Activated naive CD4-positive, alpha-beta T cell treated with anti-CD3 and anti-CD28 coated beads for 36 hours (primary cell): ENCODE measurements around the gene SRP14. TPM values are rescaled to one million over a fixed set of nuclear protein-coding genes. Genes with fewer than 3 reads are reported as not detected.
"Not testable (repeated sequence)": the region's sequence is repeated elsewhere in the genome, so short reads cannot be mapped to it uniquely, and the experiment has no call there.

Experiments used
- CTCF ChIA-PET: fragments of 350-600 bp; sonication (Branson Sonifier 250); formaldehyde crosslinking; loops from one replicate; lab custom pipeline; 2021; ENCODE audit warnings: antibody characterized with exemption; lab: Charles Lee
- DNase-seq: peaks from one replicate; pipeline ENCODE4 v3.0.0-alpha.2; 2020
- H3K27ac Mint-ChIP-seq: one replicate; pipeline ENCODE4 v1.8.0; 2021; ENCODE audit warnings: mild to moderate bottlenecking, mixed read lengths
- H3K27me3 Mint-ChIP-seq: one replicate; pipeline ENCODE4 v1.8.0; 2021; ENCODE audit warnings: low read depth, mixed read lengths
- H3K36me3 Mint-ChIP-seq: one replicate; pipeline ENCODE4 v1.8.0; 2021; ENCODE audit warnings: low read depth, mixed read lengths
- H3K4me1 Mint-ChIP-seq: one replicate; pipeline ENCODE4 v1.8.0; 2021; ENCODE audit warnings: low read depth, mixed read lengths
- H3K4me3 Mint-ChIP-seq: one replicate; pipeline ENCODE4 v1.8.0; 2021; ENCODE audit warnings: mild to moderate bottlenecking, moderate library complexity, mixed read lengths
- H3K9me3 Mint-ChIP-seq: one replicate; pipeline ENCODE4 v1.8.0; 2021; ENCODE audit warnings: mixed read lengths
- intact Hi-C: fragments of 100-400 bp; cut with micrococcal nuclease; formaldehyde crosslinking; loops from one replicate; pipeline ENCODE4 v1.15.1; 2023
- total RNA-seq, 2 experiments: library from RNA; stranded (reverse); gene quantifications; one replicate each; pipeline ENCODE4 v1.2.3, GENCODE V29; 2021

Gene SRP14
- total RNA-seq, 2 experiments from 2014 or later, result 185 to 198 TPM

DNA sequence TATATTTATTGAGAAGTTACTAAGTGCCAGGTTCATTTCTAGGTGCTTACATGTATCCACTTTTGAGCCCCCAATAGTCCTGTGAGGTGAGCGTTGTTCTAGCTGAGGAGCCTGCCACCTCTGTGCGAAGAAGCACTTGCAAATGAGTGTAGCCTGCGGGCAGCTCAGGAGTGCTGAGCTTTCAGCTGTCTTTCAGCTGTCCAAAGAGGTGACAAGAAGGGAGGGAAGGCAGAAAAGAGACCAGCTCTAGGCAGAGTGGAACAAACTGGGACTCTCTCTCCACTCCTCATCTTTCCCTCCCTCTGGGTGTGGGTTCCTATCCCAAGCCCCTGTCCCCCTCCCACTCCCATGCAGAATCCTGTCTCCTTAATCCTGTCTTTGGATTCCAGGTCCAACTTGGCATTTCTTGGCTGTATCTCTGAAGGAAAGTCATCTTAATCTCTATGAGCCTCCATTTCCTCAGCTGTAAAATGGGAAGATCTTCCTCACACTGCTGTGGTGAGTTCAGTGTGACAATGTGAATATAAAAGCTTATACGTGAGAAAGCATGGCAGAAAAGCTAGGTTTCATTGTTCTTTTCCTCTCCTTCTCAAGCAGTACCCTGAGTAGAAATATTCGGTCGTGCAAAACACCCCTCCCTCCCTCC lies 6.7 kb upstream of the SRP14 start:
- H3K9me3 Mint-ChIP-seq, result no peaks in the 10 kb centered on the region
- H3K4me1 Mint-ChIP-seq, result peaks cover 66% of the 10 kb centered on the region

DNA sequence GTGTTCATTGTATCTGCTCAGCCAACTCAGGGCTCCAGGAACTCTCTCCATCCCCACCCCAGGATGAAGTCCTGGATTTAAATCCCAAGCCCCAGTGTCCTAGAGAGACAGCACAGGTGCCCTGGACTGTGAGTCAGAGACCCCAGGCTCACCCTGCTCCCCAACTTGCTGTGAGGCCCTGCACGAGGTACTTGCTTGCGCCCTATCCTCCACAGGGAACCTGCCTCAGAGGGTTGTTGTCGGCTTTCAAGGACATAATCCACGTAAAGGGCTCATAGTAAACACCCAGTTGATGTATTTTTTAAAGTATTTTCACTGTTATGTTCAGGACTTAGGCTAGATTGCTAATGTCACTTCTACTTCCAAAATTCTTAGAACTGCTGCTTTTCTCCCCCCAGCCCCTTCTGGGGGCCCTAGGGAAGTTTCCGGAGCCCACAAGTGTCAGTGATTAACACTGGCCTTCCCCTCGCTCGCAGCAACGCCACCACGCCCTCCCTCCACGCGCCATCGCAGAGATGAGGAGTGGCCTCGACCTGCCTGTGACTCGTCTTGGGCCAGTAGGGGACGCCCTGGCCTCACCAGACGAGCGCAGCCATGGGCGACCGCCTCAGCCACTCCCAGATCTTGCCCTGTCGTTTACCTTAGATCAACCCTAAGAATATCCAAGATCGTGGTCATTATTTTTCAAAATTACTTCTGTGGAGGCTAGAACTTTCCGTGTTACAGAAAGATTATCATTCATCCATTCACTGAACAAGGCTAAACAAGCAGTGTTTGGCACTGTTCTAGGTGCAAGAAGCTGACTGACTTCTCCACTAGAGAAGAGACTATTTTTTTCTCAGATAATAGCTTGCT lies 6.0 kb upstream of the SRP14 start:
- H3K9me3 Mint-ChIP-seq, result no peaks in the 10 kb centered on the region
- no peaks in the 10 kb centered on the region for H3K27me3 Mint-ChIP-seq
- H3K36me3 Mint-ChIP-seq, result peaks cover 9% of the 10 kb centered on the region
- peak; percentile 96 for DNase-seq
- peaks cover 70% of the 10 kb centered on the region for H3K4me1 Mint-ChIP-seq
- intact Hi-C loops, result loop anchor here (1.0 to 10.0 kb wide), 5 partner anchors 172 to 1490 kb away; partner anchors contain the start of genes INAFM2 and IVD
- H3K27ac Mint-ChIP-seq, result peak overlapping the region; percentile 50
- CTCF ChIA-PET, result interaction anchor here (0.6 to 6.5 kb wide), 46 partner anchors 8 to 887 kb away, joined by 3 to 181 read pairs (median 4); partner anchors contain the start of genes BMF, BUB1B and PLCB2
- peak overlapping the region; percentile 45 for H3K4me3 Mint-ChIP-seq

More for the DNA sequence above, 6.7 kb upstream of the SRP14 start:
- H3K27me3 Mint-ChIP-seq, result no peaks in the 10 kb centered on the region
- DNase-seq, result no peak
- peaks cover 4% of the 10 kb centered on the region for H3K36me3 Mint-ChIP-seq
- CTCF ChIA-PET, result interaction anchor here (0.6 to 6.5 kb wide), 46 partner anchors 8 to 886 kb away, joined by 3 to 181 read pairs (median 4); partner anchors contain the start of genes BMF, BUB1B and PLCB2
- H3K4me3 Mint-ChIP-seq, result no peak overlapping the region
- intact Hi-C loops, result loop anchor here (1.0 to 10.0 kb wide), 6 partner anchors 172 to 1491 kb away; partner anchors contain the start of genes FSIP1, INAFM2 and IVD
- H3K27ac Mint-ChIP-seq, result no peak overlapping the region

DNA sequence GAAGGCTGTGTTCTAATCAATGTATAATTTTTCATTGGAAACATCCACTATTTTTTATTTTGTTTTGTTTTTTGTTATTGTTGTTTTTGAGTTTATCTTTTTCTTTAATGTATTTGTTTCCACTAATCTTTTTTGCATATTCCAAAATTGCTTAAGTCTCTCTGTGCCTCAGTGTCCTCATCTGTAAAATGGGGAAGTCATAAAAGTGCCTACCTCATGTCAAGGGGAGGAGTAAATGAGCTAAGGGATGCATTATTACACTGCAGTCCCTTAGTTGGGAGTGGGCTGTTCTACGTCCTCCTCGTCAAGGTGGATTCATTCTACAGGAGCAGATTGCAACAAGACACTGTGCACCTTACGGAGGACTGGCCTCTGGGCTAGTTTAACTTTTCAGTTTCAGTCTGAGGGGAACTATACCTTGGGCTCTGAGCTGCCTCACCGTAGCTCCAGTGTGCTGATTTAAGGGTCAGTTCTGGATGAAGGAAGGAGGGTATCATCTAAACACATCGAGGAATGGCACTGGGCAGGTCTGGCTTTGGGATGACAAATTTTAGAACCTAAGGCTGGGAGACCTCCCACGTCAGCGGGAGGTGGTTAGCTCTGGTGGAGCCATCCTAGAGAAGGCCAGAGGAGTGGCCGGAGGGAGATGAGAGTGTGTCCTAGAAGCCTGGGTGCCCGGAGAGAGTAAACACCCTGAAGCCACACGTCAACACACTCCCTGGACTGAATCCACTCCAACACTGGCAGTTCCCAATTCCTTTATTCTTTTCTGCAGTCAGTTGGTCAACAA lies 5.1 kb upstream of the SRP14 start:
- DNase-seq, result no peak
- Mint-ChIP-seq H3K27me3 (no peaks in the 10 kb centered on the region), H3K27ac (peak overlapping the region; percentile 50), H3K4me1 (peaks cover 63% of the 10 kb centered on the region), H3K4me3 (no peak overlapping the region), H3K9me3 (no peaks in the 10 kb centered on the region), H3K36me3 (peaks cover 12% of the 10 kb centered on the region)
- CTCF ChIA-PET, result interaction anchor here (0.7 to 6.5 kb wide), 8 partner anchors 11 to 234 kb away, joined by 3 to 105 read pairs (median 4); partner anchors contain the start of genes BMF and BUB1B
- intact Hi-C loops, result loop anchor here (10.0 kb wide), 2 partner anchors 361 to 1489 kb away; partner anchors contain the start of gene IVD

DNA sequence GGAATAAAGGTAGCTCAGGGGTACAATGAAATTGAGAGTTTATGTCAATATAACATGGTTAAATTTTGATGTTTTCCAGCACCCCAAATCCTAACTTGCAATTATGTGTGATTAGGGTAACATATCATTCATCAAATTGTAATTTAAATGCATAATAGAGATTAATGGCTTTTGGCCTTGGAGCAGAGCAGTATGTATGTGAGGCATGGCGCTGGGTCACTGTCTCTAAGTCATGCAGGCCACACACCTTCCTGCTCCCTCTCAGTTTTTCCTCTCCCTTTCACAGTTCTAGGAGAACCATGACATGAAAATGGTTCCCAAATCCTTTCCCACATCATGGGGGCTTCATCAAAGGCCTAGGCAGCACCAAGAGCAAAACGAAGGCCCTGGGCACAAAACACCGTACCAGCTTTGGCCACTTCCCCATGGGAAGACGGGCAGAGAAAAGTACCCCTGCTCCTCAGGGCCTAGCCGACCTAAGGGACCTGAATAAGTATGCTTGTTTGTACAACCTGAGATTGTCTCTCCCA lies 3.9 kb upstream of the SRP14 start:
- CTCF ChIA-PET, result interaction anchor here (0.9 to 6.5 kb wide), 3 partner anchors 62 to 231 kb away, joined by 4 to 105 read pairs (median 4); partner anchors contain the start of gene PAK6
- no peak overlapping the region for H3K27ac Mint-ChIP-seq
- H3K9me3 Mint-ChIP-seq, result no peaks in the 10 kb centered on the region
- intact Hi-C loops, result loop anchor here (10.0 kb wide), 2 partner anchors 362 to 1488 kb away; partner anchors contain the start of gene IVD
- peaks cover 19% of the 10 kb centered on the region for H3K36me3 Mint-ChIP-seq
- H3K4me3 Mint-ChIP-seq, result no peak overlapping the region
- peaks cover 56% of the 10 kb centered on the region for H3K4me1 Mint-ChIP-seq
- no peaks in the 10 kb centered on the region for H3K27me3 Mint-ChIP-seq
- DNase-seq, result no peak

DNA sequence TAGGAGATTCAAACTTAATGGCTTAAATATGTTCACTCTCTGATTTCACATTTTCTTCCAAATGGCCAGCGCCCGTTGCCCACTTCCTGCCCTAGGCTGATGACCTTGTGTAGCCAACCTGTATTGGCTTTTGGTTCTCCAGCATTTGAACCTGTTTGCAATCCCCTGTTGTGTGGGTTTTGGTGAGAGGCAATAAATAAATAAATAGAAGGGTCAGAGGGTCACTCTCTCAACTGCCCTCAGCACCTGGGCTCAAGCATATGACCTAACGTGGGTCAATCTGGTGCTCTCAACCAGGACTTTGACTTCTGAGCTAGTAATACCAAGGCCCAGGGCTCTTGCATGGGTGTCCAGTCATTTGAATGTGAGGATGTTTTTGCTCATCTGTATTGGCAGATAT lies 1.8 kb upstream of the SRP14 start:
- peak overlapping the region; percentile 91 for H3K4me3 Mint-ChIP-seq
- peaks cover 50% of the 10 kb centered on the region for H3K4me1 Mint-ChIP-seq
- intact Hi-C loops, result loop anchor here (10.0 kb wide), 2 partner anchors 364 to 1486 kb away; partner anchors contain the start of gene IVD
- no peak for DNase-seq
- no peaks in the 10 kb centered on the region for H3K27me3 Mint-ChIP-seq
- no peaks in the 10 kb centered on the region for H3K9me3 Mint-ChIP-seq
- peaks cover 30% of the 10 kb centered on the region for H3K36me3 Mint-ChIP-seq
- CTCF ChIA-PET, result interaction anchor here (1.3 to 6.3 kb wide), 5 partner anchors 65 to 304 kb away, joined by 3 to 55 read pairs (median 19); no protein-coding TSS in a partner anchor
- H3K27ac Mint-ChIP-seq, result no peak overlapping the region

DNA sequence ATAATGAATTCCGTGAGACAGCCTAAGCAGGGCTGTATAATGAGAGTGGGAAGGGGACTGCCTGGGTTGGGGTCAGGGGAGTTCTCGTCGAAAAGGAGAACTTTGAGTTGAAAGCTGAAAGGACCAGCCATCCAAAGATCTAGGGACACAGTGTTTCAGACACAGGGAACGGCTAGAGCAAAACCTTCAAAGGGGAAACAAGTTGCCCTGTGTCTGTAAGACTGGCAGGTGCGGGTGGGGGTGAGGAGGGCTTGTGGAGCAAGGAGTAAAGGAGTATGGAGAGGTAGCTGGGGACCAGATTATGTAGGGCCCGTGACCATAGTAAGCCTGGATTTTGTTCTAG lies 1.3 kb upstream of the SRP14 start:
- peak overlapping the region; percentile 92 for H3K27ac Mint-ChIP-seq
- no peaks in the 10 kb centered on the region for H3K9me3 Mint-ChIP-seq
- CTCF ChIA-PET, result interaction anchor here (0.6 to 6.3 kb wide), 8 partner anchors 17 to 269 kb away, joined by 3 to 55 read pairs (median 6); no protein-coding TSS in a partner anchor
- peaks cover 33% of the 10 kb centered on the region for H3K36me3 Mint-ChIP-seq
- H3K4me1 Mint-ChIP-seq, result peaks cover 45% of the 10 kb centered on the region
- intact Hi-C loops, result loop anchor here (10.0 kb wide), 2 partner anchors 365 to 1485 kb away; partner anchors contain the start of gene IVD
- no peaks in the 10 kb centered on the region for H3K27me3 Mint-ChIP-seq
- no peak for DNase-seq
- peak overlapping the region; percentile 91 for H3K4me3 Mint-ChIP-seq

DNA sequence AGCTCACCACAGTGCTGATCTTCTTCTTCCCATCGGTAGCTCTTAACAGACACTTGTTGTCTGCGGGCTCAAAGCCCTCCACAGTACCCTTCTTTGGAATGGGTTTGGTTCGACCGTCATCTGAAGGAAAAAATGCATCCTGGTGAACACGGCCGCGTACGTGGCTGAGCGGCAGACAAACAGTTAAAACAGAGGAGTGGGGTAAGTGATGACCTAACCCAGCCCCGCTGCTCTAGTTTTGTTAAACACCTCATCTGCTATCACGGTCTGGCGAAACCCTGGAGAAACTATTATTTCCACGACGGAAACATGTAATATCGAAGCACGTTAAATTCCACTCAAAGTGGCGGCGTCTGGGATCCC lies 725 bp downstream of the SRP14 start:
- Mint-ChIP-seq H3K27ac (peak overlapping the region; percentile 92), H3K4me1 (peaks cover 37% of the 10 kb centered on the region), H3K9me3 (no peaks in the 10 kb centered on the region), H3K4me3 (peak overlapping the region; percentile 91), H3K36me3 (peaks cover 39% of the 10 kb centered on the region), H3K27me3 (no peaks in the 10 kb centered on the region)
- DNase-seq, result no peak
- intact Hi-C loops, result loop anchor here (2.0 kb wide), 2 partner anchors 103 to 149 kb away; partner anchors contain the start of gene EIF2AK4
- CTCF ChIA-PET, result interaction anchor here (0.7 to 6.3 kb wide), 10 partner anchors 9 to 284 kb away, joined by 3 to 55 read pairs (median 3); no protein-coding TSS in a partner anchor

DNA sequence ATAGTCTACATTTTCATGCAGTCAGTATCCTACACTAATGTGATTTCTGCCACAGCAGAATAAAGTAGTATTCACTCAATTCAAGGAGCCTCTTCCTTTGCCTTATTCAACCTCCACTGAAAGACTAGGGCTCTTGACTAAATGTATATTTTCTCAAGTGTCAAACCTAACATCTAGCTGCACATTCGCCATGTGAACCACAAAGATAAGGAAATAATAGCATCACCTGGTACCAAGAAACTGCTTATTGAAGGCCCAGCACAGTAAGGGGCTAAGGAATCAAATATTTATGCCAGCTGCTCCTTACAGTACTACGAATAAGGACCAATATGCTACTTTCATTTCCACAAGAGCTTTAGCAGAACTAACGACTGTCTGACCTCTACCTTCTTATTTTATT lies 1.3 kb downstream of the SRP14 start:
- Mint-ChIP-seq H3K36me3 (peaks cover 41% of the 10 kb centered on the region), H3K9me3 (no peaks in the 10 kb centered on the region), H3K27ac (peak overlapping the region; percentile 92), H3K4me3 (peak overlapping the region; percentile 91), H3K4me1 (peaks cover 37% of the 10 kb centered on the region), H3K27me3 (no peaks in the 10 kb centered on the region)
- intact Hi-C loops, result loop anchor here (2.0 kb wide), 2 partner anchors 103 to 149 kb away; partner anchors contain the start of gene EIF2AK4
- DNase-seq, result no peak
- CTCF ChIA-PET, result interaction anchor here (0.7 to 6.3 kb wide), 9 partner anchors 8 to 285 kb away, joined by 3 to 55 read pairs (median 3); no protein-coding TSS in a partner anchor

DNA sequence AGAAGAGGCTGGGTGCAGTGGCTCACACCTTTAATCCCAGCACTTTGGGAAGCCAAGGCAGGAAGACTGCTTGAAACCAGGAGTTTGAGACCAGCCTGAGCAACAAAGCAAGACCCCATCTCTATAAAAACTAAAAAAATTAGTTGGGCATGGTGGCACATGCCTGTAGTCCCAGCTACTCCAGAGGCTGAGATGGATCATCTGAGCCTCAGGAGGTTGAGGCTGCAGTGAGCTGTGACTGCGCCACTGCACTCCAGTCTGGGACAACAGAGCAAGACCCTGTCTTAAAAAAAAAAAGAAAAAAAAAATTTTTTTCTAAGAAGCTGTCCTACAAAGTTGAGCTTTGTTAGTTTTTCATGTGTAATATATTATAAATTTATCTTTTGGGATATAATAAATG lies 3.8 kb downstream of the SRP14 start:
- peaks cover 27% of the 10 kb centered on the region for H3K4me1 Mint-ChIP-seq
- CTCF ChIA-PET, result interaction anchor here (0.8 to 3.2 kb wide), 5 partner anchors 10 to 244 kb away, joined by 3 to 19 read pairs (median 6); no protein-coding TSS in a partner anchor
- intact Hi-C loops, result not testable (repeated sequence)

DNA sequence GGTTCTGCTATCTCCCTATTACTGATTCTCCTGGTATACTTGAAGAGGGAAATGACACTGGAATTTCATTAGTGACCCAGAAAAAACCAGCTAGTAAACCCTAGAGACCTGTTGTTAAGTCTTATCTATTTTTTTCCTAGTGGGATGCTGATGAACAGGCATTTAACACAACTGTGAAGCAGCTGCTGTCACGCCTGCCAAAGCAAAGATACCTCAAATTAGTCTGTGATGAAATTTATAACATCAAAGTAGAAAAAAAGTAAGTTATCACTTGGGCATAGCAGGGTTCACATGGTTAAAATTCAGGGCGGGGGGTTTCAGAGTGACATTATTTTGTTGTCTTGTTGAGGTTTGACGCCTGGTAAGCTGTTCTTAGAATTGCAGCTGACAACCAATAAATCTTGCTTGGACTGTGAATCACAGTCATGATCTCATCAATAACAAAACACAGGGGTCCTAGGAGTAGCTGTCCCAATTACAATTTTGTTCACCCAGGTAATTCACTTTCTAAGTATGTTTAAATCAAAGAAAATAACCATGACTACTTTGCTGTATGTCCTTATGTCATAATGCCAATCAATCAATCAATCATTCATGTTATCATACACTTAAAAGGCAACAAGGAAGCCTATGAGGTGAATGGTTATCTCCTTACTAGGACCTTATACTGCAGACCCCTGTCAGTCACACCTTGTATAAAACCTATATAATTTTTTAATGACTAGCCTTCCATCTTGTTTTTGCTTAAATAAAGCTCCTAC lies 4.6 kb downstream of the SRP14 start:
- H3K9me3 Mint-ChIP-seq, result no peaks in the 10 kb centered on the region
- peaks cover 24% of the 10 kb centered on the region for H3K4me1 Mint-ChIP-seq
- no peaks in the 10 kb centered on the region for H3K27me3 Mint-ChIP-seq
- intact Hi-C loops, result no loop called here
- CTCF ChIA-PET, result interaction anchor here (1.3 to 3.2 kb wide), 3 partner anchors 10 to 240 kb away, joined by 3 to 19 read pairs (median 3); no protein-coding TSS in a partner anchor
- DNase-seq, result no peak
- no peak overlapping the region for H3K27ac Mint-ChIP-seq
- no peak overlapping the region for H3K4me3 Mint-ChIP-seq
- H3K36me3 Mint-ChIP-seq, result peaks cover 46% of the 10 kb centered on the region

More for the DNA sequence above, 3.8 kb downstream of the SRP14 start:
- H3K9me3 Mint-ChIP-seq, DNase-seq, H3K27ac Mint-ChIP-seq, H3K27me3 Mint-ChIP-seq, H3K4me3 Mint-ChIP-seq: not testable (repeated sequence)
- peaks cover 47% of the 10 kb centered on the region for H3K36me3 Mint-ChIP-seq
